ENCODE measurements around the gene FGF11. TPM values are rescaled to one million over a fixed set of nuclear protein-coding genes. Genes with fewer than 3 reads are reported as not detected.

Gene FGF11
- total and polyA plus RNA-seq, 9 donors: 0.10 to 5.1 (median 0.61) TPM

- Histone ChIP-seq H3K9me3 (no peaks in the 10 kb centered on the region), H3K4me1 (ENCODE audit: insufficient read depth) (peaks cover 4% of the 10 kb centered on the region), H3K36me3 (no peaks in the 10 kb centered on the region), H3K27ac (no peak overlapping the region), H3K27me3 (no peaks in the 10 kb centered on the region), H3K4me3 (no peak overlapping the region)
- TF ChIP-seq EP300 (IDR thresholded peaks at IDR 0.05): no peak
- no peak for TF ChIP-seq POLR2A (IDR thresholded peaks at IDR 0.05)
- no peak for TF ChIP-seq CTCF (IDR thresholded peaks at IDR 0.05)
- WGBS, 3 donors: 33 to 42% (median 42%) methylated on average over 7 of the region's 7 CpGs
- no peak for DNase-seq
- intact Hi-C loops (cut with DNase I): loop anchor here in 3 of 4 donors (5.0 kb wide), 1 partner anchor 36 kb away; the partner anchor contains the start of gene ZBTB4 (in 3 of the 3)
Measured at GRCh38 chr17:7441266-7441665, 2.0 kb downstream of the FGF11 start.

DNA sequence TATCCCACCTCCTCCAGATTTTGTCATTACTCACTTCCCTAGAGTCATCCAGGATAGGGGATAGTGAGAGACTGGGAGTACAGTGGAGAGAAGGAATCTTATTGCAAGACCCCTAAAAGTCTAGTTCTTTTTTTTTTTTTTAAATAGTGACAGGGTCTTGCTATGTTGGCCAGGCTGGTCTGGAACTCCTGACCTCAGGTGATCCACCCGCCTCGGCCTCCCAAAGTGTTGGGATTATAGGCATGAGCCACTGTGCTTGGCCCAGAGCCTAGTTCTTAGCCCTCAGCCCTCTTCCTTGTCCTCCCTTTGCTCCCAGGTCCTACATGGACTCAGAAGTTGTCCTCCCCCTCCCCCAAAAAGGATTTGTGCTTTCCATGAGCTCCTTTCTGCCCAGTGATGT is 2.8 kb downstream of the FGF11 start:
- WGBS, 3 donors: 80 to 98% (median 92%) methylated on average over 2 of the region's 2 CpGs
- H3K36me3 ChIP-seq: no peaks in the 10 kb centered on the region
- H3K4me3 ChIP-seq: no peak overlapping the region
- TF ChIP-seq CTCF (IDR thresholded peaks at IDR 0.05) (no peak), POLR2A (IDR thresholded peaks at IDR 0.05) (no peak), EP300 (IDR thresholded peaks at IDR 0.05) (no peak)
- intact Hi-C loops (cut with DNase I): loop anchor here in 3 of 4 donors (5.0 kb wide), 1 partner anchor 35 kb away; the partner anchor contains the start of gene ZBTB4 (in 3 of the 3)
- no peaks in the 10 kb centered on the region for H3K27me3 ChIP-seq
- no peak for DNase-seq
- H3K27ac ChIP-seq: no peak overlapping the region
- H3K4me1 ChIP-seq (ENCODE audit: insufficient read depth): peaks cover 4% of the 10 kb centered on the region
- no peaks in the 10 kb centered on the region for H3K9me3 ChIP-seq

DNA sequence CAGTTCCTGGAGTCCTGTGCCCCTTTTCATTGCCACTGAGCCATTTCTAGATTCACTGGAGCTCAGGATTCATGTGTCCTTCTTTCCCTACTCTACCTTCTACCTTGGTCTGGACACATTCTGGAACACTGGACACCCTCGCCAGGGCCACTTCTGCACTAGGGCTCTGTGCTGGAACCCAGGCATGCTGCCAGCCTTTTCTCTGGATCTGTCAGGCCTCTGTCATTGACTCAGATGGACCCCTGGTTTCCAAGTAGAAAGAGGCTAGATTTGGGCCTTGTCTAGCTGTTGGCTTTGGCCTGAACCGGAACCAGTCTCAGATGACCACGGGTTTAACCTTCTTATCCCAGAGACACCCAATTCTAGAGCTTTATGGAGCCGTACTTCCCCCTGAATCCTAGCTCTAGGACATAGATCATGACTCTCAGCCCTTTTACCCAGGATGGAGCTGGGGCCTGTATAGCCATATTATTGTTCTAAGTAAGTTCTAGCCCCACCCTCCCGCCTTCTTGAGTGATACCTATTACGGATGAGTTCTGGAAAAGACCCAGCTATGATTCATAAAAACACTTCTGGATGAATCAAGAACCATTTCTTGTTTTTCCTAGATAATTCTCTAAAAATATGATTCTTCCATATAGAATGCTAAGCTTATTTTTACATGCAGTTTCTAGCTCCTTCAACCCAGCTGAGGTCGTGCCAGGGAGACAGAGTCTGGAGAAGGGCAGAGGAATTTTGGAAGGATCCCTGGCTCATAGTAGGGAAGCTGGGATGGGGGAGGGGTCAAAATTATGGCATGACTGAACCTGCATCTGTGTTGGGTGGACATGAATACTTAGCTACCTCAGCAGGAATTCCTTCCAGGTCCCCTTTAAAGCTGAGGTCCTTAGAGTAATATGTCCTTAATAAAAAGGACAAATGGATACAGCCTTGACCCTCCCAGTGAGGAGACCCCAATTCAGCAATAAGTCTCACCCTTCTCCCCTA is 4.5 kb downstream of the FGF11 start:
- Histone ChIP-seq H3K4me3 (no peak overlapping the region), H3K4me1 (ENCODE audit: insufficient read depth) (peaks cover 2% of the 10 kb centered on the region), H3K9me3 (no peaks in the 10 kb centered on the region), H3K27ac (no peak overlapping the region), H3K36me3 (no peaks in the 10 kb centered on the region), H3K27me3 (no peaks in the 10 kb centered on the region)
- intact Hi-C loops (cut with DNase I): loop anchor here in 3 of 4 donors (5.0 kb wide), 1 partner anchor 34 kb away; the partner anchor contains the start of gene ZBTB4 (in 3 of the 3)
- TF ChIP-seq POLR2A (IDR thresholded peaks at IDR 0.05) (no peak), EP300 (IDR thresholded peaks at IDR 0.05) (no peak), CTCF (IDR thresholded peaks at IDR 0.05) (no peak)
- WGBS, 3 donors: 79 to 88% (median 82%) methylated on average over 7 of the region's 7 CpGs
- no peak for DNase-seq

- H3K9me3 ChIP-seq: no peaks in the 10 kb centered on the region
- intact Hi-C loops (cut with DNase I): loop anchor here in 3 of 4 donors (5.0 kb wide), 1 partner anchor 32 kb away; the partner anchor contains the start of gene ZBTB4 (in 3 of the 3)
- H3K36me3 ChIP-seq: no peaks in the 10 kb centered on the region
- WGBS, 3 donors: 7 to 9% (median 7%) methylated on average over 44 to 51 of the region's 51 CpGs
- H3K27me3 ChIP-seq: no peaks in the 10 kb centered on the region
- peak in 4 of 5 donors; percentile 32 to 73 (median 57) for DNase-seq
- H3K4me3 ChIP-seq: no peak within 1 kb of the TSS
- no peak within 1 kb of the TSS for H3K27ac ChIP-seq
- no peak for TF ChIP-seq EP300 (IDR thresholded peaks at IDR 0.05)
- TF ChIP-seq CTCF (IDR thresholded peaks at IDR 0.05): no peak
- TF ChIP-seq POLR2A (IDR thresholded peaks at IDR 0.05): no peak
- H3K4me1 ChIP-seq (ENCODE audit: insufficient read depth): peaks cover 2% of the 10 kb centered on the region
Measured at GRCh38 chr17:7444682-7445618, 5.6 kb downstream of the FGF11 start, which contains the start of gene CHRNB1. CHRNB1 (plus strand) TSS chr17:7445061; CDS start chr17:7445128, 67 bp downstream.

All from ovary (tissue), 9 donors.